Omental fat pad (tissue), 4 donors: ENCODE data around the gene RRAS. TPM values are rescaled to one million over a fixed set of nuclear protein-coding genes. Genes with fewer than 3 reads are reported as not detected.

ENCODE experiments used
- ATAC-seq: fragments of 150-250 bp; one replicate; pipeline ENCODE4 v1.9.1; 2016; ENCODE audit warnings: mild to moderate bottlenecking, moderate library complexity; ENCODE audit not compliant: low FRiP score
- DNase-seq: peaks from one replicate; pipeline ENCODE4 v3.0.0-alpha.2; 2019; ENCODE audit warnings: low spot score
- total RNA-seq, 4 donors: library from RNA; depleted of rRNA; stranded (reverse); fragments of >200 nt; gene quantifications; one replicate each; pipeline ENCODE4 v1.1.0, GENCODE V29; 2016
- TF ChIP-seq, protein P1 (sequence below), 3 donors: fragments of 450-650 bp; IDR thresholded peaks; one replicate each; pipeline ENCODE4 v1.5.1; 2016 to 2017; ENCODE audit warnings: antibody characterized with exemption in 3 of 3, mild to moderate bottlenecking in 3 of 3, moderate library complexity in 2 of 3

Gene RRAS
- total RNA-seq, 4 donors from 2014 or later: 72.2 to 91.0 (median 76.8) TPM

DNA sequence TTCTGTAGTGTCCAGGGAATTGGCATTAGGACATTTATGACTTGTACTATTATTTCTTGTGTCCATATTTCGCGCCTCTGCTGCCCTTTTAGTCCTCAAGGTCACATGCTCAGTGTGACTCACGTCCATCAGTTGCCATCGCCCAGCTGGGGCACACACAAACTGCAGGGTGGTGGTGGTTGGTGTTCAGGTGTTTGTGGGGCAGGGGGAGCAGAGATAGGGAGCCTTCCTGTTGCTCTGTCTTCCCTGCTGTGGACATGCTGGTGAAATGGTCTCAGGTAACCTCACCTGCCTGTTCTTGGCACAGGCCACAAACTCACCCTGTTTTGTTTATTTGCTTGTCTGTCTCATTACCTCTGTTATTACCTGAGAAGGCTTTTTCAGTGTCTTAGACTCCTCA lies 26.6 kb downstream of the RRAS start:
- TF ChIP-seq, protein P1, sequence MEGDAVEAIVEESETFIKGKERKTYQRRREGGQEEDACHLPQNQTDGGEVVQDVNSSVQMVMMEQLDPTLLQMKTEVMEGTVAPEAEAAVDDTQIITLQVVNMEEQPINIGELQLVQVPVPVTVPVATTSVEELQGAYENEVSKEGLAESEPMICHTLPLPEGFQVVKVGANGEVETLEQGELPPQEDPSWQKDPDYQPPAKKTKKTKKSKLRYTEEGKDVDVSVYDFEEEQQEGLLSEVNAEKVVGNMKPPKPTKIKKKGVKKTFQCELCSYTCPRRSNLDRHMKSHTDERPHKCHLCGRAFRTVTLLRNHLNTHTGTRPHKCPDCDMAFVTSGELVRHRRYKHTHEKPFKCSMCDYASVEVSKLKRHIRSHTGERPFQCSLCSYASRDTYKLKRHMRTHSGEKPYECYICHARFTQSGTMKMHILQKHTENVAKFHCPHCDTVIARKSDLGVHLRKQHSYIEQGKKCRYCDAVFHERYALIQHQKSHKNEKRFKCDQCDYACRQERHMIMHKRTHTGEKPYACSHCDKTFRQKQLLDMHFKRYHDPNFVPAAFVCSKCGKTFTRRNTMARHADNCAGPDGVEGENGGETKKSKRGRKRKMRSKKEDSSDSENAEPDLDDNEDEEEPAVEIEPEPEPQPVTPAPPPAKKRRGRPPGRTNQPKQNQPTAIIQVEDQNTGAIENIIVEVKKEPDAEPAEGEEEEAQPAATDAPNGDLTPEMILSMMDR (IDR thresholded peaks at IDR 0.05): no peak
- ATAC-seq (no peak), DNase-seq (no peak)

DNA sequence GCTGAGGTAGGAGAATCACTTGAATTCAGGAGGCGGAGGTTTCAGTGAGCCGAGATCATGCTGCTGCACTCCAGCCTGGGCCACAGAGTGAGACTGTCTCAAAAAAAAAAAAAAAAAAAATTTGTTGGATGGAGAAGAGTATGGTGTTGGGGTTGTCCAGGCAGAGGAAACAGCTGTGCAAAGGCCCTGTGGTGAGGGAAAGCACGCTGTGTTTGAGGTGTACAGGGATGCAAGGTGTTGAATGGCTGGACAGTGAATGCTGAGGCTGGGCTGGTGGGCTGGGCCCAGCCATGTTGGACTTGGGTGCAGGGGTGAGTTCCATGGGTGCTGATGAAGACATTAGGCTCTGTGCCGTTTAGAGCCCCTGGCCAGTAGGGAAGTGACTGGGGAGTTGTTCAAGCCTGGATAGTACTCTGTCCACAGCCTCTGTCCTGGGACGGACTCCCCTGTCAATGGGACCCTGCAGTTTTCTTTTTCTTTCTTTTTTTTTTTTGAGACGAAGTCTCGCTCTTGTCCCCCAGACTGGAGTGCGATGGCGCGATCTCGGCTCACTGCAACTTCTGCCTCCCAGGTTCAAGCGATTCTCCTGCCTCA lies 30.3 kb downstream of the RRAS start:
- TF ChIP-seq, protein P1 (IDR thresholded peaks at IDR 0.05): no peak
- ATAC-seq: no peak
- DNase-seq: no peak

DNA sequence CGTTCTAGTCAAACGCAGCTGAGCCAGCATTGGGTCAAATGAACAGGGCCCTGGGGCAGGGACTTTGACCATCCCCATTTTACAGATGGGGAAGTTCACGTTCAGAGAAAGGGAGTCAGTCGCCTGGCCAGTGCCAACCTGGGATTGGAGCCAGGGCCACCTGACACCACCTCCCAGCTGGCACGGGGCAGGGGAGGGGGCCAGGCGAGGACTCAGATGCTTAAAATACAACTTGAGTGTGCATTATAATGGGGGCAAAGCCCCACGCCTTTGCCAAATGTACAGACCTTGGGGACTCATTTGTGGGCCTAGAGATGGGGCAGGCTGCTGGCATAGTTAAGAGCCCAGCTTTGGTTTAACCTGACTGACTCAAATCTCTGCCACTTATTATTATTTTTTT lies 34.3 kb downstream of the RRAS start:
- TF ChIP-seq, protein P1 (IDR thresholded peaks at IDR 0.05): no peak
- no peak for DNase-seq
- no peak for ATAC-seq

DNA sequence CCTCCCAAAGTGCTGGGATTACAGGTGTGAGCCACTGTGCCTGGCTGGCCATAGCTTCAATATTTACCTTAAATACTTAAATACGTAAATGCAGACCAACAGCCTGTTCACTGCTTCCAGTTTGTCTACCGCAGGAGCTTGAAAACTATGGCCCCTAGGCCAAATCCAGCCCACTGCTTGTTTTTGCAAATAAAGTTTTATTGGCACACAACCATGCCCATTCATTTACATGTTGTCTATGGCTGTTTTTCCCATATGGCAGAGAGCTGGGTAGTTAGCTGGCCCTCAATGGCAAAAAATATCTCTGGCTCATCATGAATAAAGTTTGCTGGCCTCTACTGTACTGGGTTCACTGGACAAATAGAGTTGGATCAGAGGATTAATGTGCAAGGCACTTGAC lies 37.1 kb downstream of the RRAS start:
- TF ChIP-seq, protein P1 (IDR thresholded peaks at IDR 0.05): no peak
- no peak for ATAC-seq
- no peak for DNase-seq

DNA sequence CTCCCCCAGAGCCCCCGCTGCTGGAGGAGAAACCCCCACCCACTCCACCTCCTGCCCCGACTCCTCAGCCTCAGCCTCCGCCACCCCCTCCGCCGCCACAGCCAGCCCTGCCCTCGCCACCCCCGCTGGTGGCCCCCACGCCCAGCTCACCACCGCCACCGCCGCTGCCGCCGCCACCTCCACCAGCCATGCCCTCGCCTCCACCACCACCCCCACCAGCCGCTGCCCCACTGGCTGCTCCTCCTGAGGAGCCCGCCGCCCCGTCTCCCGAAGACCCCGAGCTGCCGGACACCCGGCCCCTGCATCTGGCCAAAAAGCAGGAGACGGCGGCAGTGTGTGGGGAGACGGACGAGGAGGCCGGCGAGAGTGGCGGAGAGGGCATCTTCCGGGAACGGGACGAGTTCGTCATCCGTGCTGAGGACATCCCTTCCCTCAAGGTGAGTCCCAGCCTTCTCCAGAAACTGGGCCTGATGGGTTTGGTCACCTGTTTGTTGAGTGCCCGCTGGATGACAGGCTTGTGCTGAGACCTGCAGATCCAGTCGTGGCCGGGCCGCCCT lies 38.4 kb downstream of the RRAS start:
- DNase-seq: no peak
- TF ChIP-seq, protein P1 (IDR thresholded peaks at IDR 0.05): no peak
- ATAC-seq: no peak

DNA sequence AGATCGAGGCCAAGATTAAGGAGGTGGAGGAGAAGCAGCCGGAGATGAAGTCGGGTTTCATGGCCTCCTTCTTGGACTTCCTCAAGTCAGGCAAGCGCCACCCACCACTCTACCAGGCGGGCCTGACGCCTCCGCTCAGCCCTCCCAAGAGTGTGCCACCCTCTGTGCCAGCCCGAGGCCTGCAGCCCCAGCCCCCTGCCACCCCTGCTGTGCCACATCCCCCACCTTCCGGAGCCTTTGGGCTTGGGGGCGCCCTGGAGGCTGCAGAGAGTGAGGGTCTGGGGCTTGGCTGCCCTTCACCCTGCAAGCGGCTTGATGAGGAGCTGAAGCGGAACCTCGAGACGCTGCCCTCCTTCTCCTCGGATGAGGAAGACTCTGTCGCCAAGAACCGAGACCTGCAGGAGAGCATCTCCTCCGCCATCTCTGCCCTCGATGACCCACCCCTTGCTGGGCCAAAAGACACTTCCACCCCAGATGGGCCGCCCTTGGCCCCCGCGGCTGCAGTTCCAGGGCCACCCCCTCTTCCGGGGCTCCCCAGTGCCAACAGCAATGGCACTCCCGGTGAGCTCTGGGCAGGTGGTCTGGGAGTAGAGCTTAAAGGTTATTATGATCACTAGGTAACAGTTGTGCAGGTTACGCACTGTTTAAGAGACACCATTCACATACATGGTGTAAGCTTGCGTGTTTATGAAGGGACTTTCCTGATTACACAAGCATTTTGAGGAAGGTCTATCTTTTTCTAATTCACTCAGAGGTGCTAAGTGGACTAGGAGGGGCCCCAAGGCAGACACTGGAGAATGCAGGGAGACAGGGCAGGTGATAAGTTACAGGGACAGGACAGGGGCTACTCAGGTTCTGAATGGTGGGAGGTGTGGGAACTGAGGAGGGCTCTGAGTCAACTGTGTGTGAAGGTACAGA lies 40.3 kb downstream of the RRAS start:
- DNase-seq: no peak
- TF ChIP-seq, protein P1 (IDR thresholded peaks at IDR 0.05): no peak

More for the DNA sequence above, 40.3 kb downstream of the RRAS start:
- ATAC-seq: no peak
